Stimulated activated CD4-positive, alpha-beta T cell treated with anti-CD3 and anti-CD28 coated beads, TNF-alpha, amount 100 ng/mL, for 4 hours (primary cell): ENCODE data around the gene DUSP21.
"Not testable (repeated sequence)": the region's sequence is repeated elsewhere in the genome, so short reads cannot be mapped to it uniquely, and the experiment has no call there.

Source experiments
- DNase-seq, 3 experiments: peaks; one replicate each; pipeline ENCODE4 v3.0.0-alpha.2; 2020; ENCODE audit warnings: low read depth in 3 of 3

Gene DUSP21

DNA sequence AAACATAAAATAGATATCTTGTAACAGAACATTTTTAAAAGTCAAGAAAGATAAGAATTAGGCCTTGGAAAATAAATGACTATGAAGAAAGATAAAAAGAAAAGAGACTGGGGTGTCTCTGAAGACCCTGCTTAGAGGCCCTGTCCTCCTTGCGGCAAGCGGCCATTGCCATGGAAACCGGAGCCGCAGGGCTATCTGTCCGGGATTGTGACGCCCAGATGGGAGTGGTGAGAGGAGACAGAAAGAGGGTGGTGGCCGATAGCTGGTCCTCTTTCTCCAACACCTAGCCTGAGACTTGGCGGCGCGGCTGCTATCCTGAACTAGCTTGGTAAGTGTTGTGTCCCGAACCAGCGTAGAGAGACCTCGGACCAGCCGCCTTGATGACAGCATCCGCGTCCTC is at the start of gene DUSP21:
TSS of gene DUSP21 (plus strand) at position 269 of the 400 bp plus-strand sequence. CDS start at position 381, 112 bp downstream.
- no peak for DNase-seq

DNA sequence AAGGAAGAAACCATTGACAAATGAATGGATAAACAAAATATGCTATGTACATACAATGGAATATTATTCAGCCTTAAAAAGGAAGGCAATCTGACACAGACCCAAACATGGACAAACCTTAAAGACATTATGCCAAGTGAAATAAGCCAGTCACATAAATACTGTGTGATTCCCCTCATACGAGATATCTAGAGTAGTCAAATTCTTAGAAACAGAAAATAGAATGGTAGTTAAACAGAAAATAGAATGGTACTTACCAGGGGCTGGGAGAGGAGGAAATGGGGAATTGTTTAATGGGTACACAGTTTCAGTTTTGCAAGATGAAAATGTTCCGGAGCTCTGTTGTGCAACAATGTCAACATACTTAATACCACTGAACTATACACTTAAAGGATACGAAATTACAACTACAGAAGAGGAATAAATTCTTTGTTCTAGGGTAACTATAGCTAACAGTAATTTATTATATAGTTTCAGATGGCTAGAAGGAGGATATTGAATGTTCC is 47.8 kb upstream of the DUSP21 start:
- DNase-seq: no peak

DNA sequence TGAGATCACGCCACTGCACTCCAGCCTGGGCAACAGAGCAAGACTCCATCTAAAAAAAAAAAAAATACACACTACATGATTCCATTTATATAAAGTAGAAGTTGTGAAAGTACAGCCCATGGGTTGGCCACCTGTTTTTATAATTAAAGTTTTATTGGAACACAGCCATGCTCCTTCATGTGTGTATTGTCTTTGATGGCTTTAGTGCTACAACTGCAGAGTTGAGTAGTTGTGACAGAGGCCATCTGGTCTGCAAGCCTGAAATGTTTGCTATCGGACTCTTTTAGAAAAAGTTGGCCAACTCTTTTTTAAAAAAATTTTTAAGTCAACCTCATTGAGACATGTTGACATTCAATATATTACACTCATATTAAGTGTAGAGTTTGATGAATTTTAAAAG is 41.2 kb upstream of the DUSP21 start:
- DNase-seq: no peak

DNA sequence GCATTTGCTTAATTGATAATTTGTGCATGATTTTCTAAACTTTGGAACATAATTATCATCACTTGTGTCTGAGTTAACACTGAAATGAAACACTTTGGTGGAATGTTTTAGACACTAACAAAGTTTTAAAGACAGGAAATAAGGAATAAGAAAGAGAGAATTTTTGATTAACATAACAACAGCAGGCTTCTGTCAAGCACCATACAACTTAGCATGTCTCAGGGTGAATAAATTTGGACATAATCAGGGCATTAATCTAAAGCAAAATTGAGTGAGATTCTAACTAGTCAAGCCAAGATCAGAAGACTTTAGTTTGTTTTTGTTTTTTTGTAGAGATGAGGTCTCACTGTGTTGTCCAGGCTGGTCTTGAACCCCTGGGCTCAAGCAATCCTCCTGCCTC is 28.1 kb upstream of the DUSP21 start:
- DNase-seq: no peak

DNA sequence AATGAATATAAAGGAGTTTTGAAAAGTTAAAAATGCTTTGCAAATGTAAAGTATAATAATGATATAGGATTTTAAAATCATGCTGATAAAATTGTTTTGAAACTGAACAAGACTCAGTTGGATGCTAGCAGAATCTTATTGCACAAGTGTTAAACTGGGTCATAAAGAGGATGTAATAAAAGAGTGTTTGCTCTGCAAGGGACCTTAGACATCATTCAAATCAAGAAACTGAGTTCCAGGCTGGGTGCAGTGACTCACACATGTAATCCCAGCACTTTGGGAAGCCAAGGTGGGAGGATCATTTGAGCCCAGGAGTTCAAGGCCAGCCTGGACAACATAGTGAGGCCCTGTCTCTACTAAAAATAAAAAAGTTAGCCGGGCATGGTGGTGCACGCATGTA is 27.5 kb upstream of the DUSP21 start:
- DNase-seq: no peak

DNA sequence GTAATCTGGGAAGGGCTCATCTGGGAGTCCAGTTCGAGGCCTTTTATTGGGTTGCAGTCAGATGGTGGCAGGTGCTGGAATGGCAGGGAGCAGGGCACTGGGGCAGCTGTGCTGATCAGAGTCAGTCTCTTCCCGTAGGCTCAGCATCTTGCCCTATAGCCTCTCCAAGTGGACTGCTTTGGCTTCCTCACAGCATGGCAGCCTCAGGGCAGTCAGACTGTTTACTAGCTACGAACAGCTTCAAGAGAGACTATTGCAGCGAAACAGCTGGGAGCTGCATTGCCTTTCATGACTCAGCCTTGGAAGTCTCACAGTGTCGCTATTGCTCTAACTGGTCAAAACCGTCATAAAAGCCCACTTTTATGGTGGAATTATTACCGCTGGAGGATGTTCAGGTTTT is 26.8 kb upstream of the DUSP21 start:
- no peak for DNase-seq

DNA sequence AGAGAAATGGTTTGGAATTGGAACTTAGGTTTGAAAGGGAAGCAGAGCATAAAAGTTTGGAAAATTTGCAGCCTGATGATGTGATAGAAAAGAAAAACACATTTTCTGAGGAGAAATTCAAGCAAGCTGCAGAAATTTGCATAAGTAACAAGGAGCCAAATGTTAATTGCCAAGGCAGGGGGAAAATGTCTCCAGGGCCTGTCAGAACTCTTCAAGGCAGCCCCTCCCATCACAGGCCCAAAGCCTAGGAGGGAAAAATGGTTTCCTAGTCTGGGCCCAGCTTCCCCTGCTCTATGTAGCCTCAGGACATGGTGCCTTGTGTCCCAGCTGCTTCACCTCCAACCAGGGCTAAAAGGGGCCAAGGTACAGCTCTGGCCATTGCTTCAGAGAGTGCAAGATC is 21.2 kb upstream of the DUSP21 start:
- DNase-seq: no peak

DNA sequence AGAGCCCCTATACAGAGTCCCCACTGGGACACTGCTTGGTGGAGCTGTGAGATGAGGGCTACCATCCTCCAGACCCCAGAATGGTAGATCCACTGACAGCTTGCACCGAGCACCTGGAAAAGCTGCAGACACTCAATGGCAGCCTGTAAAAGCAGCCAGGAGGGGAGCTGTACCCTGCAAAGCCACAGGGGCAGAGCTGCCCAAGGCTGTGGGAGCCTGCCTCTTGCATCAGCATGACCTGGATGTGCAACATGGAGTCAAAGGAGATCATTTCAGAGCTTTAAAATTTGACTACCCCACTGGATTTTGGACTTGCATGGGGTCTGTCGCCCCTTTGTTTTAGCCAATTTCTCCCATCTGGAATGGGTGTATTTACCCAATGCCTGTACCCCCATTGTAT is 20.6 kb upstream of the DUSP21 start:
- not testable (repeated sequence) for DNase-seq

DNA sequence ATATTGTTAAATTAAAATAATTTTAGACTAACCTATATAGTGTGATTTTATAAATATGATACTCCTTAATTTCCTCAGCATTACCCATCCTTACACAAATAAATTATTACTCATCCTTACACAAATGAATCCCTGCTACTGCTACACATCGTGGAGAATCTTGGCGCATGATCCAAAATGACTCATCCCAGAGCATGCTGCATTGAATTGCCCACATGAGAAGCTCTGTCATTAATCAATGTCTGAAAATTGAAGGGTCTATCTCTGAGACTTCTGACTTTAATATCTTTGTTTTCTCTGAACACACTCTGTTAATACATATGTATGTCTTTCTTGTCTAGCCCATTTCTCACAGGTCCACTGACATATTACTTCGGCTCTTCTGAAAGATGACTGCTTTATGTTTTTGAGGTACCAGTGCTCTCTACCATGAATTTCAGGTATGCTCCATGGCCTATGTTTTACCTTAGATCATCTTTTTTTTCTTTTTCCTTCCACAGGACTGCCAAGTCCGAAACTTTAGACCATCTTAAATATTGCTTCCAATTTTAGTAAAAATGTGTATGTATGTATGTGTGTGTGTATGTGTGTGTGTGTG is 15.7 kb upstream of the DUSP21 start:
- DNase-seq: no peak

DNA sequence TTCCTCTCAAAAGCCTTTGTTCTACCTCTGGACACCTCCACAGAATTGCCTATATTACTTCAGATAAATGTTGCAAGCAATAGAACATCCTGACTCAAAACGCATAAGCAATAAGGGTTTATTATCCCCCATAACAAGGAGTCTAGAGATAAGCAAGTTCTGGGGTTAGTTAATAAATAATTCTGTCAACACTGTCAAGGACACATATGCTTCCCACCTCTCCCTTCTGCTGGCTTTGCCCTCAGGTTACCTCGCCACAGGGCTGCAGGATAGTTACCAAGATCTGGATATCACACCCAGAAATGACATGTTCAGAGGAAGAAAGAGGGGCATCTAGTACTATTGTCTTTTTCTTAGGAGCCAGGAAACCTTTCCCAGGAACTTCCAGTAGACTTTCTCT is 14.0 kb upstream of the DUSP21 start:
- DNase-seq: no peak

DNA sequence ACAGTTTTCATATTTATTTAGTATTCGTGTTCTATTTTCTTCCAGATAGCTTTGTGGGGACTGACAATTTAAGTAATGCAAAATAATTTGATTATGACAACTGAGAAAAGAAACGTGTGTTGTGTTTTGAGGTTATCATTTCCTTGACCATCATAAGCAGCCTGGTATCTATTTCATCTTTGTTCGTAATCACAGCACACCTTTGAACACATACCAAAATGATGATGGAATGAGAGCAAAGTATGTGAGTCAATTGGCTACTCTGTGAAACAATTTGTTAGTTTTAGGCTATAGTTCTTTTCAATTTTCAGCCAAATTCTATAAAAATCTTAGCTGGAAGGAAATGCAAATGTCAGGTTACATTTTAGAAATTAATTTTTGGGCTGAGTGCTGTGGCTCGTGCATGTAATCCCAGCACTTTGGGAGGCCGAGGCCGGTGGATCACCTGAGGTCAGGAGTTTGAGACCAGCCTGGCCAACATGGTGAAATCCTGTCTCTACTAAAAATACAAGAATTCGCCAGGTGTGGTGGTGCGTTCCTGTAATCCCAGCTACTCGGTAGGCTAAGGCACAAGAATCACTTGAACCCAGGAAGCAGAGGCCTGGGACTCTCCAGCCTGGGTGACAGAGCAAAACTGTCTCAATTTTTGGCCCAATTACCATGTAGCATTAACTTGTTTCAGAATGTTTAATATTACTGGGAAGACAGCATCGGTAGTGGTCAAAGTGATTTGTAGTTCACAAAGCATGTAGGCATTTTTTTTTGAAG is 1.1 kb upstream of the DUSP21 start:
- no peak for DNase-seq

DNA sequence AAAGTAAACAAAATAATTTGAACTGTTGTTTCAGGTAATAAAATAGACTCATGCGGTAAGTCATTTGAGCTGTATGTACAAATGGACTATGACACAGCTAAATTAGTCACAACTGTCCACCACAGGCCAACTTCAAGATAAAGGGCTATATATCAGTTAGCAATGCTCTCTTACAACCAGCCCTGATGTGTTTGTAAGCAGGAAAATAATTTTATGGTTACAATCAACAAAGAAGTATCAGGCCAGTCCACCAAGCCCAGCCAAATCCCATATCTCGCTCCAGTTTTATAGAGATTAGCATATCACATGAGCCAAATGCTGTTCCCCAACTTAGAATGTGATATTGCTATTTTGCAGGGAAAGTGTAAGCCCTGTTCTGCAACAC is 511 bp upstream of the DUSP21 start:
- DNase-seq: no peak

DNA sequence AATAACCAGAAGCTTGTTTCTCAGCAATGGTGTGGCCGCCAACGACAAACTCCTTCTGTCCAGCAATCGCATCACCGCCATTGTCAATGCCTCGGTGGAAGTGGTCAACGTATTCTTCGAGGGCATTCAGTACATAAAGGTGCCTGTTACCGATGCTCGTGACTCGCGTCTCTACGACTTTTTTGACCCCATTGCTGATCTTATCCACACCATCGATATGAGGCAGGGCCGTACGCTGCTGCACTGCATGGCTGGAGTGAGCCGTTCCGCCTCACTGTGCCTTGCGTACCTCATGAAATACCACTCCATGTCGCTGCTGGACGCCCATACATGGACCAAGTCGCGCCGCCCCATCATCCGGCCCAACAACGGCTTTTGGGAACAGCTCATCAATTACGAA is 383 bp downstream of the DUSP21 start:
- DNase-seq: no peak

DNA sequence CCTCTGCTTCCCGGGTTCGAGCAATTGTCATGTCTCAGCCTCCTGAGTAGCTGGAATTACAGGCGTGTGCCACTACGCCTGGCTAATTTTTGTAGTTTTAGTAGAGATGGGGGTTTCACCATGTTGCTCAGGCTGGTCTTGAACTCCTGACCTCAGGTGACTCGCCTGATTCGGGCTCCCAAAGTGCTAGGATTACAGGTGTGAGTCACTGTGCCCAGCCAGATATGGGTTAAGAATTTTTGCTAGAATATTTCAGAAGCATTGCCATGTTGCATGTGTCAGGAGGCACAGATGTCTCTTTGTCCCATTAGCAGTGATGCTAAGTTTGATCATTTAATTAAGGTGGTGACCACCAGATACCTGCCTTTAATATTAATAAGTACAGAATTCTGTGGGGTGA is 7.1 kb downstream of the DUSP21 start:
- not testable (repeated sequence) for DNase-seq

DNA sequence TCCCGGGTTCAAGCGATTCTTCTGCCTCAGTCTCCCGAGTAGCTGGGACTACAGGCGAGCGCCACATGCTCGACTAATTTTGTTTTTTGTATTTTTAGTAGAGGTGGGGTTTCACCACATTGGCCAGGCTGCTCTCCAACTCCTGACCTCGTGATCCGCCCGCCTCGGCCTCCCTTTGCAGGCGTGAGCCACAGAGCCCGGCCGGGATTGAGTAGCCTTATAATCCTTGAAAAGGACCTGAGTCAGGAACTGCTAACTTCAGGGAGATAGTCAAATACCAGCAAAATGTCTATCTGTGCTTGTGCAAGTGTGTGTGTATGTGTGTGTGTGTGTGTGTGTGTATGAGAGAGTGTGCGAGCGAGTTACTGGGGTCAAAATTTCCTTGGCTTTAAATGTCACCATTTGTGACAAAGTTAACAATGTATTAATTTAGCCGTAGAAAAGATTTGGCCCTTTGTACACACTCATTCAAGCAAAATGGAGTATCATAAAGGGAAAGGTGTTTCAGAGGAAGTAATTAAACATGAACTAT is 27.4 kb downstream of the DUSP21 start:
- no peak for DNase-seq

DNA sequence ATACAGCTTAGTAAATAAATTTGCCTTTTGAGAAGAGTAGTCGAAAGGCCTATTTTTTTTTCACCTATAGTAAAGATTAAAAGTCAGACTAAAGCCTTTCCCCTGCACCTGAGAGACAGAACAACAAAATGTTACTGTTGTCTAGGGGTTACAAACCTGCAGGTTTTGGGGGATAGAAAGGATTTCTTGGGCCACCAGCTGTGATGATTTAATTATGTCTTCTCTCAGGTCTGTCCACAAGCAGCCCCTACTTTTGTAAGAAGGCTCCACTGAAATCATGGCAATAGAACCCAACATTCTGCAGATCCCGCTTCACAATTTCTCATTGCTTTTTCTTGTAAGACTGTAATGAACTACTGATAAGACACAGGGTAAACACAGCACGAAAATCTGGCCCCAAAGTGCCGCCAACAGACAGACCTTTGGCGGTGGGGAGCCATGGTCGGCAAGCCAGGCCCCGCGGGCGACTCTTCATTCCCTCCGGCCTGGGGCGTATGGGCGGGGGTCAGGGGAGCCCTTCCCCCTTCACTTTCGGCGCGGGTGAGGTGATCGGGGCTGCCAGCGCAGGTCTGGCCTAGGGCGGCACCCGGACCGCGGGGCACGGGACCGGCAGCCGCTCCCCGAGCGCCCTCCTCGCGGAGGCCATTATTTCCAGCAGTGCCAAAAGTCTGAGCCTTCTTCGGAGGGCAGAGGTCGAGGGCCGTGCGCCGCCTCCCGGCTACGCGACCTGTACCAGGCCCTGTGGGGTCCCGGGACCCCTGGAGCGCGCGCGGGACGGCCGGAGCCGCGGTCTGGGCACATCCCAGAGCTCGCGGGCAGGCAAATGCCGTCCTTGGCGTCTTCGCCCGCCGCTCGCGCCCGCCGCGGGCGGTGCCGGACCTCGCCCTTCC is 28.4 kb downstream of the DUSP21 start:
- peak in 1 of 3 experiments; percentile 5 for DNase-seq

DNA sequence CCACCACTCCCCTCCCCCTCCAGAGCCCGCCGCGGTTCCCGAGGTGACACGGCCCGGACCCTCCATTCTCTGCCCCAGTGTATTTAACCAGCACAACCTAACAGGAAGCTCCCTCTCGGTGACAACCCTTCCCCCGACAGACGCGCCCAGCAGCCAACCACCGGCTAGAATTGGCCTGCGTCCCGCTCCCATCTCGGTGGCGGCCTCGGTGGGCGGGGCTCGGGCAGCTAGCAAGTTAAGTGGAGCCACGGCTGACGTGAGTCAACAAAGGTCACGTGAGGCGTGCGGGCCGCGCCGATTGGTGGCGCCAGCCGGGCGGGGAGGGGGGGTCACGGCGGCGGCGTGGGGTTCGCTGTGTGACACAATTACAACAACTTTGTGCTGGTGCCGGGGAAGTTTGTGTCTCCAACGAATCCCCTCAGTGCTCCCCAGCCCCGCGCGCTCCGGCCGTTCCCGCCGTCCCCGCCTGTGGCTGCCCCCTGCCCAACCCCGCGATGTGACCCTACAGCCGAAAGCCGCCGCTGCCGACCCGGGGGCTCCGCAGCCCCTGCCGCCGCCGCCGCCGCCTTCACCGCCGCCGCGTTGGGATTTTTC is 29.1 kb downstream of the DUSP21 start, which contains the start of gene KDM6A:
TSS of gene KDM6A (plus strand) at position 368 of the 594 bp plus-strand sequence. CDS start 364 bp downstream, outside the sequence.
- DNase-seq: peak; percentile 83 to 92 (median 91)

DNA sequence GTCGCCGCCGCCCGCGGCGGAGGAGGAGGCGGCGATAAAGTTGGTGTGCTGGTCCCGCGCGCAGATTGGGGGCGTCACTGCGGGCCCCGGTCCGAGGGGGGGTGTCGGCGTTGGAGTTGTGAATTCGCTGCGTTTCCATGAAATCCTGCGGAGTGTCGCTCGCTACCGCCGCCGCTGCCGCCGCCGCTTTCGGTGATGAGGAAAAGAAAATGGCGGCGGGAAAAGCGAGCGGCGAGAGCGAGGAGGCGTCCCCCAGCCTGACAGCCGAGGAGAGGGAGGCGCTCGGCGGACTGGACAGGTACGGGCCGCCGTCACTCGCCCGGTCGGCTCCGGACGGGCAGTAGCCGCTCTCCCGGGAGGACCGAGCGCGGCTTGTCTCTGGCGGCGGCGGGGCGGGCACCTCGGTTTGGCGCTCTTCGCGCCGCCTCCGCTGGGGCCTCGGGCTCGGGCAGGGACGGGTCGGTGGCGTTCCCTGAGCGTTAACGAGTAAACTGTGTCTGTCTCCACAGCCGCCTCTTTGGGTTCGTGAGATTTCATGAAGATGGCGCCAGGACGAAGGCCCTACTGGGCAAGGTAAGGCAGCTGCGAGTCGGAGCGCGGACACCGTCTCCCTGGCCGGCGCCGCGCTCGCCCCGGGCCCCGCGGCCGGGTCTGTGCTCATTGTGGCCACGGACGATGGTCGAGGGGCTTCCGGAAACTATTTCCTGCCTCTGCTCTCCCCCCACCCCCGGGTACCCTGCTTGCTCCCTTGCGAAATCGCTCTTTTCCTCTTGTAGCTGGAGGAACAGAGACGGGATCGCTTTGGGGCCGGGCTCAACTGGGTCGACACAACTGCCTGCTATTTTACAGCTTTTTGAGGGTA is 29.8 kb downstream of the DUSP21 start:
- DNase-seq: peak in 2 of 3 experiments; percentile 17 to 19

DNA sequence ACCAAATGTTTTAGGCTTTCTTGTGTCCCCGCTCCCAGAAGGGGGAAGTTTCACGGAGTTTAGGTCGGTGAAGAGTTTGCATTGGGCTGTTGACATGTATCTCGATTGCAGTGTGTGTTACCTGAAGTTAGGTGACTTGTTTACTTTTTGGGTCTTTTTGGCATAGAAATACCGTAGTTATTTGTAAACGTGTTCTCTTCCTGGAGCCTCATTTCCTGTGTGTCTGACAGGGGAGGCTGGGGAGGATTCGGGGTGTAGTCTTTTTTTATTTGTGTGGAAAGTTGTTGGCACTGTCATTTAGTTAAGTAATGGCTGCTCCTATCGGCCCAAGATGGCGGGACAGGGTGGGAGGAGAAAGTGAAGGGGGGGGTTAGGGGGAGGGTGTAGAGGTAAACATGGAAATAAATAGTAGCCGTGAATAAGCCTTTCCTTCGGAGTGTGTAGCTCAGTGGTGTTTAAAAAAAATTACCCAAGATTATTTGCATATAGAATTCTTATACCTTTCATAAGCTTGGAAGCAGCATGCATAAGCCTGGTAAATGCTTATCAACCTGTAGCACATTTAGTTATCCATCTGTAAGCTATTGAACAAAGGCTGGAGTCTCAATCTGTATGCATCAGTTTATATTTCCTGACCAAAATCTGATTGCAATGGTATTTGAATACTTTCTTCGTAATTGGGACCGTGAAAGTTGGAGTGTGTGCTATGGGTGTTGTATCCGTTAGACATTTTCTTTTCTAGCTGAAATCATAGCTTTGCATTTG is 30.8 kb downstream of the DUSP21 start:
- peak in 1 of 3 experiments; percentile 20 for DNase-seq

DNA sequence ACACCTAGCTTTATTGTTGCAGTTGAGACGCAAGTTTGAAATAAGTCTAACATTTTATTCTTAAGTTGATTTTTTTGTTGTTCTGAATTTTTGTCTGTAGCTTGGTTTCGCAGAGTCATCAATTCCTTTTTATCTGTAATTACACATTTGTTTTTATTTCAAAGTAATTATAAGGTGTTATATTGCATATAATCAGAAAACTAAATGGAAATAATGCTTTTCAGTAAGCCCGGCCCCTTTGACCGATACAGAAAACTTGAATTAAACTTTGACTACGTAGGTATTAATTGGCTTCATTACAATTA is 31.3 kb downstream of the DUSP21 start:
- DNase-seq: no peak
